Measurements from ENCODE around the gene ZDHHC13. TPM values are rescaled to one million over a fixed set of nuclear protein-coding genes. Genes with fewer than 3 reads are reported as not detected.

The ZDHHC13 gene
- polyA plus RNA-seq, 1 of the 3 experiments (the other 2 are of a cell fraction), result 8.2 TPM

GRCh38 chr11:19089421-19089820, 27.5 kb upstream of the ZDHHC13 start:
- Histone ChIP-seq H2AFZ (ENCODE audit: low read depth) (no peak overlapping the region), H3K79me2 (ENCODE audit: insufficient read depth) (no peaks in the 10 kb centered on the region), H3K9me2 (no peaks in the 10 kb centered on the region), H3K27me3 (ENCODE audit: insufficient read depth) (no peaks in the 10 kb centered on the region), H3K27ac (ENCODE audit: low read depth in 2 of 2, low read length in 1 of 2) (no peak overlapping the region), H3F3A (replicated peaks; ENCODE audit: insufficient read depth) (no peaks in the 10 kb centered on the region), H3K9ac (no peak overlapping the region), H3K4me3 (ENCODE audit: low read depth in 2 of 2, low read length in 1 of 2) (no peak overlapping the region), H4K20me1 (ENCODE audit: insufficient read depth) (no peaks in the 10 kb centered on the region), H3K4me2 (no peak overlapping the region), H3K4me1 (ENCODE audit: control insufficient read depth in 1 of 2, insufficient read depth in 2 of 2, low read depth in 1 of 2, low read length in 1 of 2) (no peaks in the 10 kb centered on the region), H3K36me3 (replicated peaks in 1 of 2; ENCODE audit: control insufficient read depth in 1 of 2, insufficient read depth in 2 of 2, low read length in 1 of 2) (no peaks in the 10 kb centered on the region), H3K9me3 (no peaks in the 10 kb centered on the region)
- ChIA-PET POLR2A (no interaction called here), CTCF (interaction anchor here (1.5 to 4.8 kb wide), 2 partner anchors 12 to 18 kb away, joined by 6 to 35 read pairs; no protein-coding TSS in a partner anchor)
- 54% methylated on average over 5 of the region's 5 CpGs for WGBS (ENCODE audit: low lambda C conversion rate)
- TF ChIP-seq USF1 (IDR thresholded peaks at IDR 0.05; ENCODE audit: borderline replicate concordance, low read depth), result no peak
- no peak for TF ChIP-seq TAF1 (IDR thresholded peaks at IDR 0.05; ENCODE audit: borderline replicate concordance, low read depth, low read length)
- TF ChIP-seq EP300 (IDR thresholded peaks at IDR 0.05; ENCODE audit: borderline replicate concordance in 1 of 2, low read depth in 1 of 2, low read length in 1 of 2), result no peak
- no peak for TF ChIP-seq GATA2 (CRISPR knock-in tag; IDR thresholded peaks at IDR 0.05)
- TF ChIP-seq REST (IDR thresholded peaks at IDR 0.05; ENCODE audit: low read depth, low read length), result no peak
- TF ChIP-seq MAX (IDR thresholded peaks at IDR 0.05; ENCODE audit: low read depth), result no peak
- no peak for TF ChIP-seq SMC3 (IDR thresholded peaks at IDR 0.05; ENCODE audit: low read depth, low read length)
- no peak for TF ChIP-seq RXRA (IDR thresholded peaks at IDR 0.05; ENCODE audit: borderline replicate concordance, low read depth)
- no peak for TF ChIP-seq EZH2phosphoT487 (IDR thresholded peaks at IDR 0.05; ENCODE audit: borderline replicate concordance, low read depth)
- no peak for TF ChIP-seq RFX5 (IDR thresholded peaks at IDR 0.05; ENCODE audit: low read length)
- no peak for TF ChIP-seq FOXM1 (IDR thresholded peaks at IDR 0.05; ENCODE audit: low read depth)
- TF ChIP-seq ZBTB33 (IDR thresholded peaks at IDR 0.05; ENCODE audit: borderline replicate concordance, low read depth), result no peak
- TF ChIP-seq PBX3 (IDR thresholded peaks at IDR 0.05), result no peak
- no peak for TF ChIP-seq IRF3 (IDR thresholded peaks at IDR 0.05; ENCODE audit: low read depth, low read length)
- TF ChIP-seq POLR2AphosphoS5 (IDR thresholded peaks at IDR 0.05; ENCODE audit: low read depth, low read length), result no peak
- DNase-seq, result no peak
